Esophagus squamous epithelium (tissue), 4 donors: Measurements from ENCODE around the gene LIN7A.

Experiments used
- CTCF ChIP-seq, 6 experiments: fragments of 450-650 bp in 4 of 6; fragments of 200-600 bp in 2 of 6; sonication (generic) in 2 of 6; IDR thresholded peaks; one replicate each; pipeline ENCODE4 v1.5.1; 2016 to 2019; ENCODE audit warnings: antibody characterized with exemption in 6 of 6, mild to moderate bottlenecking in 4 of 6, moderate library complexity in 4 of 6
- POLR2A ChIP-seq, 4 donors: fragments of 450-650 bp; IDR thresholded peaks; one replicate each; pipeline ENCODE4 v1.6.1; 2017; ENCODE audit warnings: antibody characterized with exemption in 4 of 4, mild to moderate bottlenecking in 4 of 4, moderate library complexity in 3 of 4

- TF ChIP-seq POLR2A (IDR thresholded peaks at IDR 0.05) (no peak), CTCF (IDR thresholded peaks at IDR 0.05) (no peak)
Measured at GRCh38 chr12:80979816-80980215, 42.1 kb upstream of the LIN7A start.
